ENCODE results near the gene GYS1.

DNA sequence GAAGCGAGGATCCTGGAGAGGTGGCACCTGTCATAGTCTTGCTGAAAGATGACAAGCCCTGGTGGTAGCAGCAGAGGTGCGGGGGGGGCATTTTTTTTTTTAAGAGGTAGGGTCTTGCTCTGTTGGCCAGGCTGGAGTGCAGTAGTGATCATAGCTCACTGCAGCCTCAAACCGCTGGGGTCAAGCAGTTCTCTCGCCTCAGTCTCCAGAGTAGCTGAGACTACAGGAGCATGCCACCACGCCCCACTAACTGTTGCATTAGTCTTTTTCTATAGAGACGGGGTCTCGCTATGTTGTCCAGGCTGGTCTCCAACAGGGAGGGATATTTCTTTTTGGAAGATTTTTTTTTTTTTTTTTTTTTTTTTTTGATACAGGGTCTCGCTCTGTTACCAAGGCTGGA is 35.1 kb downstream of the GYS1 start:
- TF ChIP-seq POLR2A (IDR thresholded peaks at IDR 0.05; ENCODE audit: low read length): no peak
- no peak for TF ChIP-seq GATA1 (IDR thresholded peaks at IDR 0.05; ENCODE audit: low read depth, low read length)

All from erythroblast (primary cell).